Testis (tissue), 3 donors: ENCODE results near the gene NCK2. TPM values are rescaled to one million over a fixed set of nuclear protein-coding genes. Genes with fewer than 3 reads are reported as not detected.

Experiments used
- DNase-seq: peaks from one replicate; pipeline ENCODE4 v3.0.0-alpha.2; 2019
- H3K27ac ChIP-seq, 2 donors: fragments of 200-600 bp; sonication (generic); one replicate each; pipeline ENCODE4 v1.5.1; 2019
- H3K27me3 ChIP-seq: fragments of 200-600 bp; sonication (generic); one replicate; pipeline ENCODE4 v1.5.1; 2019
- H3K36me3 ChIP-seq: fragments of 200-600 bp; sonication (generic); one replicate; pipeline ENCODE4 v1.5.1; 2017; ENCODE audit warnings: low read depth; ENCODE audit errors: missing control alignments
- H3K4me1 ChIP-seq: fragments of 200-600 bp; sonication (generic); one replicate; pipeline ENCODE4 v1.5.1; 2019
- H3K4me3 ChIP-seq, 2 donors: fragments of 200-600 bp; sonication (generic); one replicate each; pipeline ENCODE4 v1.5.1; 2017 to 2019
- H3K9me3 ChIP-seq: fragments of 200-600 bp; sonication (generic); one replicate; pipeline ENCODE4 v1.5.1; 2017
- CTCF ChIP-seq, 3 experiments: fragments of 450-650 bp in 2 of 3; fragments of 200-600 bp in 1 of 3; sonication (generic) in 1 of 3; IDR thresholded peaks; one replicate each; pipeline ENCODE4 v1.5.1; 2016 to 2019; ENCODE audit warnings: antibody characterized with exemption in 3 of 3, mild to moderate bottlenecking in 2 of 3, moderate library complexity in 1 of 3
- POLR2A ChIP-seq: fragments of 450-650 bp; IDR thresholded peaks from one replicate; pipeline ENCODE4 v1.6.1; 2017; ENCODE audit warnings: antibody characterized with exemption, mild to moderate bottlenecking, moderate library complexity
- WGBS, 2 donors: methylation state at CpG; one replicate each; pipeline ENCODE4 v1.1.5; 2018; 5-methylcytosine and 5-hydroxymethylcytosine counted together
- intact Hi-C: fragments of 100-400 bp; cut with DNase I; formaldehyde crosslinking; loops from one replicate; pipeline ENCODE4 v1.15.1; 2023; ENCODE audit warnings: low total_unique reads
- polyA plus RNA-seq: library from polyadenylated mRNA; stranded (reverse); fragments of 350-450 nt; fragmentation: Illumina TruSeq; extraction: RNeasy Lipid Tissue Mini Kit (QIAGEN cat#74804); gene quantifications from one replicate; pipeline ENCODE4 v1.2.3, GENCODE V29; 2014; ENCODE audit warnings: low read depth, low replicate concordance; ENCODE audit not compliant: insufficient read depth
- total RNA-seq, 2 donors: library from RNA; depleted of rRNA; stranded (reverse); fragments of >200 nt; gene quantifications; one replicate each; pipeline ENCODE4 v1.2.3, GENCODE V29; 2016

The NCK2 gene
- total and polyA plus RNA-seq, 3 donors from 2014 or later: 67.7 to 168 (median 105) TPM

DNA sequence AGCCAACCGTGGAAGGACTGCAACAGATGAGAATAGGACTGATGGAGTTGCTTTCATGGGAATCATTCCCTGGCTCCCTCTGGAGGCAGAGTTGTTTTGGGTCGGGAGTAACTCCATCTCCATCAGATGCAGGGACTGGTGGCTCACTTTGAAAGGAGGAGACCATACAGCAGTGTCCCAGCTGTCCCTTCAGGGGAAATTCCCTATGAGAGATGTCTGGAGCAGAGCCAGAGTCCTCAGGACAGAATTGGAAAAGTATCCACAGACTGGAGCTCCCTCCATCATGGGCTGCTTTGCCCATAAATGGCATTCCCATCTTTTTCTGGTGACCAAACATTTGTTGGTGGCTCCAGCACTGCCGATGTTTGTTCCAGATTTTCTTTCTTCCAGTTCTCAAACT is 144.3 kb downstream of the NCK2 start:
- Histone ChIP-seq H3K36me3 (no peaks in the 10 kb centered on the region), H3K4me3 (no peak overlapping the region), H3K4me1 (peaks cover 29% of the 10 kb centered on the region), H3K27ac (no peak overlapping the region), H3K9me3 (no peaks in the 10 kb centered on the region), H3K27me3 (no peaks in the 10 kb centered on the region)
- intact Hi-C loops: no loop called here
- WGBS, 2 donors: 63 to 99% methylated on average over 3 of the region's 3 CpGs
- TF ChIP-seq POLR2A: no peak
- no peak for TF ChIP-seq CTCF (IDR thresholded peaks at IDR 0.05)
- DNase-seq: no peak

DNA sequence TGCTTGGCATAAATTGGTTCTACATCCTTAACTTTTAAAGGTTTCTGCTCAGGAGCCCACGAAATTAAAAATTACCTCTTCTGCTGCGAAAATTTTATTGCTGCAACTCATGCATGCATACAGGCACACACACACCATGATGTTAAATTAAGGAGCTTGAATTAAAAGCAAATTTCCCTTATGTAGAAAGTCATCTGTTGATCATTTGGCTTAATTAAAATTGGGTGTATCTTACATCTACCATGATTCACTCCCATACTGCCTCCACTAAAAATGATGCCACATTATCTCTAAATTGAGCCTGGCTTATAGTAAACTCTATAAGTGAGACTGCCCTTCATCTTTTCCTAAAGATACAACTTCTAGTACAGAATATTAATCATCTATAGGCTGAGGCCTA is 145.4 kb downstream of the NCK2 start:
- H3K4me1 ChIP-seq: peaks cover 22% of the 10 kb centered on the region
- no peaks in the 10 kb centered on the region for H3K36me3 ChIP-seq
- no peaks in the 10 kb centered on the region for H3K9me3 ChIP-seq
- H3K4me3 ChIP-seq: no peak overlapping the region
- no peaks in the 10 kb centered on the region for H3K27me3 ChIP-seq
- TF ChIP-seq POLR2A (no peak), CTCF (IDR thresholded peaks at IDR 0.05) (no peak)
- WGBS, 2 donors: 39 to 97% methylated on average over 2 of the region's 2 CpGs
- peak overlapping the region in 1 of 2 donors; percentile 10 for H3K27ac ChIP-seq
- intact Hi-C loops: no loop called here
- no peak for DNase-seq

DNA sequence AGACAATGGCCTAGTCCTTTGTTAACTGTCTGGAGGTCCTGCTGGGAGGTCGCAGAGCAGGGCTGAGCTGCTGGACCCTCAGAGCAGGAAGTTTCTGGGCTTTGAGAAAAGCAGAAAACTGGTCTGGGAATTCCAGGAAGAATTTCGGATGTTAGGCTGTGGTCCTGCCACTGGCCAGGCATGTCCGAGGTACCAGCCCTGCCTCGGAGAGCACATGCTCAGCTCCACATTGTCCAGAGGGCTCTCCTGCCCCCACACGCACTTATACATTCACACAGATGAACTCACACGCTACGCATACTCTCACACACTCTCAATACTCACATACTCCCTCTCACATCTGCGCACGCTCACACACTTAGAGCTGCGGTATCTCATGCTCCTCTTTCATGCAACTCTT is 146.1 kb downstream of the NCK2 start:
- no peak for DNase-seq
- TF ChIP-seq CTCF (IDR thresholded peaks at IDR 0.05) (no peak), POLR2A (no peak)
- Histone ChIP-seq H3K4me1 (peaks cover 17% of the 10 kb centered on the region), H3K27ac (peak overlapping the region in 1 of 2 donors; percentile 10), H3K36me3 (no peaks in the 10 kb centered on the region), H3K27me3 (no peaks in the 10 kb centered on the region), H3K9me3 (no peaks in the 10 kb centered on the region), H3K4me3 (no peak overlapping the region)
- intact Hi-C loops: no loop called here
- 93% methylated on average over 10 of the region's 10 CpGs for WGBS, 2 donors

DNA sequence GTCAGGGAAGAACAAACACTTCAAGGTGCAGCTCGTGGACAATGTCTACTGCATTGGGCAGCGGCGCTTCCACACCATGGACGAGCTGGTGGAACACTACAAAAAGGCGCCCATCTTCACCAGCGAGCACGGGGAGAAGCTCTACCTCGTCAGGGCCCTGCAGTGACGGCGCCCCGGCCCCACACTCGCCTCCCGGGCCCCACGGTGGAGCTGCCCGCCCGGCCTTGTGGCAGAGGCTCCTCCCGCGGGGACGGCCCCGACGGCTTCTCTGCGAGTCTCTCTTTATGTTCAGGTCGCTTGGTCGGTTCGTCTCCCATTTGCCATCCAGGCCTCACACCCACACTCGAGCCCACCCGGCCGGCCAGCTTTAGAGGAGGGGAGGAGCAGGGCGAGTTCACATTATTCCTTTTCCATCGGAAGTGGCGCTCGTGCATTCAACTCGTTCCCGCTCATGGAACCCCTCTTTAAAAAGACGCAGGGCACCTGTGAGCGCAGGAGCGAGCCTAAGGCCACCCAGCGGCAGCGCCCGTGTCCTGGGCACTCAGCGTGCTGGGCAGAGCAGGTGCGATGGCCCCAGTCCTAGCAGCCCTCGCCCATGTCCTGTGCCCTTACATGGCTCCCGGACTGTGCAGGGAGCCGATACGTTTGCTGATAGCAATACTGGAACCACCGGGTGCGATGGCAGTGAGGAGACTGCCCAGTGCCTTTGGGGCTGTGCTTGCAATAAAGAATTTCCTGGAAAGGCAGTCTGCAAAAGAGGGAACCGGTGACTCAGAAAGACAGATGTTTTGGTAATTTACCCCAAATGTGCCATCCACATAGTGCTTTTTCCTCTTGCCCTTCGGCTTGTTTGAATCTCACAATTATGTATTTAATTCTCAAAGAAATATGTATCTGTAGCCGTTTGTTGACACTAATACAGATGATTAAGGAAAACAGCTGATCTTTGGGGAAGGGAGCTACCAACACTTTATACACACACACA is 148.6 kb downstream of the NCK2 start:
- intact Hi-C loops: no loop called here
- no peaks in the 10 kb centered on the region for H3K27me3 ChIP-seq

More for the DNA sequence above, 148.6 kb downstream of the NCK2 start:
- no peak for DNase-seq
- H3K4me3 ChIP-seq: peak overlapping the region in 1 of 2 donors; percentile 7
- WGBS, 2 donors: 80 to 83% methylated on average over 41 to 51 of the region's 51 CpGs
- H3K36me3 ChIP-seq: no peaks in the 10 kb centered on the region
- H3K27ac ChIP-seq: no peak overlapping the region
- TF ChIP-seq POLR2A (no peak), CTCF (IDR thresholded peaks at IDR 0.05) (no peak)
- H3K9me3 ChIP-seq: no peaks in the 10 kb centered on the region
- H3K4me1 ChIP-seq: no peaks in the 10 kb centered on the region
